Activated naive CD8-positive, alpha-beta T cell treated with anti-CD3 and anti-CD28 coated beads, Interleukin-2, amount 10 ng/mL, durations not matched to agents 7 days and 5 days (primary cell): ENCODE measurements around the gene ARSJ. TPM values are rescaled to one million over a fixed set of nuclear protein-coding genes. Genes with fewer than 3 reads are reported as not detected.

Experiments
- ATAC-seq: fragments of 150-1000 bp; cut with Tn5 transposase; one replicate; pipeline ENCODE4 v1.10.0; 2021; ENCODE audit warnings: low read depth, moderate library complexity
- POLR2A ChIA-PET: fragments of 350-600 bp; sonication (Branson Sonifier 250); formaldehyde crosslinking; loops from one replicate; lab custom pipeline; 2021; ENCODE audit warnings: antibody characterized with exemption; lab: Charles Lee
- DNase-seq: peaks from one replicate; pipeline ENCODE4 v3.0.0; 2021
- H3K27ac Mint-ChIP-seq: one replicate; pipeline ENCODE4 v1.8.0; 2022; ENCODE audit warnings: mild to moderate bottlenecking, mixed read lengths
- H3K27me3 Mint-ChIP-seq: one replicate; pipeline ENCODE4 v1.8.0; 2022; ENCODE audit warnings: mild to moderate bottlenecking, moderate library complexity, mixed read lengths
- H3K36me3 Mint-ChIP-seq: one replicate; pipeline ENCODE4 v1.8.0; 2021; ENCODE audit warnings: mild to moderate bottlenecking, mixed read lengths
- H3K4me1 Mint-ChIP-seq: one replicate; pipeline ENCODE4 v1.8.0; 2021; ENCODE audit warnings: mixed read lengths
- H3K4me3 Mint-ChIP-seq: one replicate; pipeline ENCODE4 v1.8.0; 2022; ENCODE audit warnings: mild to moderate bottlenecking, moderate library complexity, mixed read lengths
- H3K9me3 Mint-ChIP-seq: one replicate; pipeline ENCODE4 v1.8.0; 2021; ENCODE audit warnings: mixed read lengths
- total RNA-seq, 2 experiments: library from RNA; stranded (reverse); gene quantifications; one replicate each; pipeline ENCODE4 v1.2.3, GENCODE V29; 2021

Gene ARSJ
- total RNA-seq, 2 experiments from 2014 or later, result 0.23 TPM; not detected in 1

DNA sequence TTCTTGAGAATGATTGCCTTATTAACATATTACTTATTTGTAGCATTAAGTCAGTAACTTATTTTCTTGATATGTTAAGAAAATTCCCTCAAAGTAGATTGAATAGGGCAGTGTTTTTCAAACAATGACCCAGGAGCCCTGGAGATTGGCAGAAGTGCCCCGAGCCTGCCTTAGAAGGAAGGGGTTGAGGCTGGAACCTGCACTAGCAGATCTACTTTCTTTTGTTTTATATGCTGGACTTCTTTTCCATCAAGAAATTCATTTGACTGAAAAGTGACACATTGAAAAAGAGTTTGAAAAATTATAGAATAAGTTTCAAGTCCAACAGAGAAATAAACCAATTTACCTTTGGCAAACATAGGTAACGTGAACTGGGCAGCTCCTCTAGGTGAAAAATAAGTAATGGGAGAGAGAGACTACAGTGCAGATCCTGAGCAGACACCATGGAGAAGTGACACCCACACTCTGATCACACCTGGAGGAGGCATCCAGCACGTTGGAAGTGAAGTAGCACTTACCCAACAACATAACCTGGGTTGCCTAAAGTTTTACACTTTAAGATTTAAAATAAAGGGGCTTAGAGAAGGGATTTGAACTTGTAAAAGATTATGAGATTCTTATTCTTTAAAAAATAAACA lies 18.6 kb downstream of the ARSJ start:
- Mint-ChIP-seq H3K36me3 (peaks cover 3% of the 10 kb centered on the region), H3K27ac (no peak overlapping the region), H3K9me3 (peaks cover 9% of the 10 kb centered on the region), H3K4me3 (no peak overlapping the region), H3K4me1 (peaks cover 1% of the 10 kb centered on the region), H3K27me3 (peaks cover 2% of the 10 kb centered on the region)
- POLR2A ChIA-PET, result no interaction called here
- DNase-seq (no peak), ATAC-seq (no peak)

DNA sequence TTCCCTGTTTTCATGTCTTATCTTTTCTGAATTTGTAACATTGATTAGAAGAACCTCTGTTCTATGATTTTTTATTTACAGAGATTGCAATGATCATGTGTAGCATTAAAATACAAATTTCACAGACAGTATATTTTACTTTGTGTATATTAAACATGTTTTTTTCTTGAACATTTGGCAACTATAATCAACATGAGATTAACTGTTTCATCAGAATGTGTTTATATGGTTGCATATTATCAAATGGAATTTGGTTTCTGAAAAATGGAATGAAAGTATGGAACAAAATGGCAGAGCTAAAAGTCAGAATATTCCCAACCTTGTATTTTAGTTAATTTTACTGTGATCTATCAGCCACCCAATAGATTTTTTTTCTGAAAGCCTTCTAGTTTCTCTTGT lies 19.9 kb downstream of the ARSJ start:
- POLR2A ChIA-PET, result no interaction called here
- Mint-ChIP-seq H3K4me3 (no peak overlapping the region), H3K4me1 (peaks cover 1% of the 10 kb centered on the region), H3K9me3 (peaks cover 9% of the 10 kb centered on the region), H3K27ac (no peak overlapping the region), H3K36me3 (peaks cover 3% of the 10 kb centered on the region), H3K27me3 (peaks cover 2% of the 10 kb centered on the region)
- ATAC-seq (no peak), DNase-seq (no peak)

DNA sequence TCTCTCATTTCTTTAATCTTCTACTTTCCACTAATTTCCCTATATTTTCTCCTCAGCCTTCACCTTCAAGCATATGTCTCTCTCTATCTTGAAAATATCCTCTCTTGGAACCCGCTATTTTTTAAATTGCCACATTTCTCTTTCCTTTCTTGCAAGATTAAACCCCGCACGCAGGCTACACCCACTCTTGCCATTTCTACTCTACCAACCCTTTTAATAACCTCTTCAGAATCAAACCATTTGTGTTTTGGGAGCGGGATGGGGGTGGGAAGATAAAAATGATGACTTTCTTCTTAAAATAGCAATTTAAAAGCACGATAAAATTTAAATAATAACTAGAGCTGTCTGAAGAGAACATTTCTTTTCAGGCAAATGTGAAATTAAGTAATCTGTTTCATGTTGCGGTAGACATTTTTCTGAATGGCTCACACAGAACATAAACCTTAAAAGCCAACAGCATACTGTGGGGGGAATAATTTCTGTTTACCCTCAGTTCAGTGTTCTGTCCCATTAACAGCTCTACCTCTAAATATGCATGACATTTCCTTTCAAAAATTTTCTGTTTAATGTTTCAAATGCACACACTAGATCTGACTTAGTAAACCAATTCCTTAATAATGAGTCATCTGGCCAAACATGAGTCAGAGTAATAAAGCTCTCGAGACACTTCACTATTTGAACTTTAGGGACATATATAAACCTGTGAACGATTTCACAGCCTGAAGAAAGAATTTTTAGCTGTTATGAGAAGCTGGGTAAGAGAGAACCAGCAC lies 20.5 kb downstream of the ARSJ start:
- Mint-ChIP-seq H3K9me3 (peaks cover 9% of the 10 kb centered on the region), H3K4me1 (peaks cover 1% of the 10 kb centered on the region), H3K36me3 (peaks cover 3% of the 10 kb centered on the region), H3K27ac (no peak overlapping the region), H3K4me3 (no peak overlapping the region), H3K27me3 (peaks cover 2% of the 10 kb centered on the region)
- ATAC-seq (no peak), DNase-seq (no peak)
- POLR2A ChIA-PET, result no interaction called here

DNA sequence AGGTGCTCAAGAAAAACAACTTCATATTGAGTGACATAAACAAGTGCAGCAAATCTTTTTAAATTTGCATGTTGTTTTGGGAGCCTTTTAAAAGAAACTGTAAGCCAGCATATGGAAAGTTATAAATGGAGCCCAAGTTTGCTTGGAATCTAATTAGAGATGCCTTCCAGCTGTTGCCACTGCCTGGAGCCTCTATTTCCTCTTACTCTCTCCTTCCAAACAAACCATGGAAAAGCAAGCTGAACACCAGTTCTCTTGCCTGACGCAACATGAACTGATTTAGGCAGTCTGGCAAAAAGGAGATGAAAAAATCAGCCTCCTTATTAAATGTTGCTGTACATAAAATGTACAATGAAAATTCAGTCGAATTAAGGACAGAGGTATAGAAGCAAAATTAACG lies 21.5 kb downstream of the ARSJ start:
- POLR2A ChIA-PET, result no interaction called here
- ATAC-seq (no peak), DNase-seq (no peak)
- no peak overlapping the region for H3K4me3 Mint-ChIP-seq
- peaks cover under 1% of the 10 kb centered on the region for H3K36me3 Mint-ChIP-seq
- peaks cover 1% of the 10 kb centered on the region for H3K4me1 Mint-ChIP-seq
- peaks cover 6% of the 10 kb centered on the region for H3K9me3 Mint-ChIP-seq
- H3K27ac Mint-ChIP-seq, result no peak overlapping the region
- H3K27me3 Mint-ChIP-seq, result no peaks in the 10 kb centered on the region

DNA sequence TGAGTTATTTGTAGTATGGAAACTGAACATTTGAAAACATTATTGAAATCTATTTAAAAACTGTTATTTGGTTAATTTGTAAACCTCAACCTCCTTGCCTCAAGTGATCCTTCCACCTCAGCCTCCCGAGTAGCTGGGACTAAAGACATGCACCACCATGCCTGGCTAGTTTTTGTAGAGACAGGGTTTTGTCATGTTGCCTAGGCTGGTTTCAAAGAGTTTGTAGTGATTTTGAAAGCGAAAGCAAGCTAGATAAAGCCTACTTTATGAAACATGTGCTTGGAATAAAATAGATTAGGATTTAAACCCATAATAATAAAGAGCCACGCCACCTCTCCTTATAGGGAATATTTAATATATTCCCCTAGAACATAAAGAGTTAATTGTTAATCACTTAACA lies 23.5 kb downstream of the ARSJ start:
- no peaks in the 10 kb centered on the region for H3K27me3 Mint-ChIP-seq
- POLR2A ChIA-PET, result no interaction called here
- H3K4me1 Mint-ChIP-seq, result peaks cover 4% of the 10 kb centered on the region
- no peak overlapping the region for H3K27ac Mint-ChIP-seq
- H3K9me3 Mint-ChIP-seq, result no peaks in the 10 kb centered on the region
- no peak for DNase-seq
- no peak for ATAC-seq
- H3K4me3 Mint-ChIP-seq, result no peak overlapping the region
- H3K36me3 Mint-ChIP-seq, result no peaks in the 10 kb centered on the region

DNA sequence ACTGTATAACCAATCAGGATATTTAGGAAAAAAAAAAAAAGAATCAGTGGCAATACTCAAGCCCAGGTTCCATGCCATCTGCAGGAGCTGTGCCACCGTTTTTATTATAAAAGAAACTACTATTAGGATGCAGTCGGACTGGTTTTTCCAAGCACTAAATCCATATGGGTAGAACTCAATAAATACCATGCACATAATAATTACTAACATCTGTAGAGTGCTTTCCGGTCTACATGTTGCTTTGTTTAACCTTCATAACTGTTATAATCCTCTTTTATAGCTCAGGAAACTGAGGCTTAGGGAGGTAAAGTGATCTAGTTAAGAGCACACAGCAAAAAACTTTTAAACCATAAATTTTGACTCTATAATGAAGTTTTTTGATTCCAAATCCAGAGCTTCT lies 24.0 kb downstream of the ARSJ start:
- POLR2A ChIA-PET, result no interaction called here
- H3K9me3 Mint-ChIP-seq, result no peaks in the 10 kb centered on the region

DNA sequence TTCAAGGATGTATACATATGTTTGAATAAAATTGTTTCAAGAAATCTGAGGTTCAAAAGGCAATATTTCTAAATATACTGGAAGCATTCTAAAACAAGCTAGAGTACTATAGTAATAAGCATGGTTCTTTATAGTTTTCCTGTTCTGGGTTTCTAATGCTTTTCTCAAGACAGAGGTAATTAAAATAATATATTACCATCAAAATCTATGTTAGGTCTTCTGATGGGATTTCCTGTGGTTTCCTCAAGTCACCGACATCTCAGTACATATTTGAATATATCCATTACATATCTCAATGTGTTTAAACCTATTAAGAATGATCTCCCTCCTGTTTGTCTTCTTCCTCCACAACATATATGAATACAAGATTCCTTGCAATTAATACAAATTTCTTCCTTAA lies 25.6 kb downstream of the ARSJ start:
- ATAC-seq (no peak), DNase-seq (no peak)
- no peaks in the 10 kb centered on the region for H3K27me3 Mint-ChIP-seq

More for the DNA sequence above, 24.0 kb downstream of the ARSJ start:
- ATAC-seq, result no peak
- Mint-ChIP-seq H3K27ac (no peak overlapping the region), H3K4me3 (no peak overlapping the region), H3K4me1 (peaks cover 4% of the 10 kb centered on the region), H3K27me3 (no peaks in the 10 kb centered on the region), H3K36me3 (no peaks in the 10 kb centered on the region)
- DNase-seq, result no peak

DNA sequence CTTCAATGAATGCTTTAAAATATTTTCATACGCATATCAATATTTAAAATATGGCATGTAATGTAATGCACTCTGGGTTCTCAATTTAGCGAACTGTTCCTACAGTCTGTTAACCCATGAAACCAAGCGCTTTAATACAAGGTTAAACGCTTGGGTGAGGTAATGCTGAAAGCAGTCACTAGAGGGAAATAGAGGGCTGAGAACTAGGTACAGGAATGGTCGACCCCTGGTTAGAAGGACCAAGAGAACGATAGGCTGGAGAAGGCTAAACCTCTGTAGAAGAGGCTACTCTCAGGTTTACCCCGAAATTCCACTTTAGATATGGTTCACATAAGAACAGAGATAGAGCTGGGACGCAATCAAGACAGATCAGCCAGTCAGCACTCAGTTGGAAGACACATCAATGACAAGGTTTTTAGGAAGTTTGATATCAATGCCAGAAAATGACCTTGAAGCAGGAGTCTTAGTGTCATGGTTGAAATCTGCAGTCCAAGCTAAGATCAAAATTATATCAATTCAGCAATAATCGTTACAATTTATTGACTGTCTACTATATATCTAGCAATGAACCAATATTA lies 26.9 kb downstream of the ARSJ start:
- no peaks in the 10 kb centered on the region for H3K27me3 Mint-ChIP-seq
- no peak overlapping the region for H3K4me3 Mint-ChIP-seq
- DNase-seq (no peak), ATAC-seq (no peak)
- H3K4me1 Mint-ChIP-seq, result peaks cover 4% of the 10 kb centered on the region
- POLR2A ChIA-PET, result no interaction called here
- no peaks in the 10 kb centered on the region for H3K9me3 Mint-ChIP-seq
- H3K27ac Mint-ChIP-seq, result no peak overlapping the region
- H3K36me3 Mint-ChIP-seq, result no peaks in the 10 kb centered on the region

More for the DNA sequence above, 25.6 kb downstream of the ARSJ start:
- POLR2A ChIA-PET, result no interaction called here
- no peaks in the 10 kb centered on the region for H3K9me3 Mint-ChIP-seq
- no peaks in the 10 kb centered on the region for H3K36me3 Mint-ChIP-seq
- H3K27ac Mint-ChIP-seq, result no peak overlapping the region
- H3K4me3 Mint-ChIP-seq, result no peak overlapping the region
- H3K4me1 Mint-ChIP-seq, result peaks cover 4% of the 10 kb centered on the region

DNA sequence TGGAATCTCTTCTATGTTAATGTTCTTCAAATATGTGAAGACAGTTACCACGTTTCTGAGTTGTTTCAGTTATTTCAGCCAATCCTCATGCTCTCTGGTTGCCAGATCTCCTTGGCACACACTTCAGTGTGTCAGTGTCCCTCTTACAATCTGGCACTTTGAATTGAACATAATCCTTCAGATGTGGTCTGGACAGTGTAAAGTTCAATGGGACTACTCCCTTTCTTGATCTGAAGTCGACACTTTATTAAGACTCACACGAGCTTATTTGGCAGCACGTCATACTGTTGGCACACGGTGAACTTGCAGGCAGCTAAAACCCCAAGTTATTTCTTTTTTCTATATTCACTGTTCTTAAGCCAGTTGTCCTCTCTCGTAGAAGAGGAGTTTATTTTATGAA lies 28.2 kb downstream of the ARSJ start:
- ATAC-seq, result no peak
- Mint-ChIP-seq H3K36me3 (no peaks in the 10 kb centered on the region), H3K27ac (no peak overlapping the region), H3K9me3 (no peaks in the 10 kb centered on the region), H3K4me3 (no peak overlapping the region), H3K4me1 (peaks cover 4% of the 10 kb centered on the region), H3K27me3 (no peaks in the 10 kb centered on the region)
- no peak for DNase-seq
- POLR2A ChIA-PET, result no interaction called here

DNA sequence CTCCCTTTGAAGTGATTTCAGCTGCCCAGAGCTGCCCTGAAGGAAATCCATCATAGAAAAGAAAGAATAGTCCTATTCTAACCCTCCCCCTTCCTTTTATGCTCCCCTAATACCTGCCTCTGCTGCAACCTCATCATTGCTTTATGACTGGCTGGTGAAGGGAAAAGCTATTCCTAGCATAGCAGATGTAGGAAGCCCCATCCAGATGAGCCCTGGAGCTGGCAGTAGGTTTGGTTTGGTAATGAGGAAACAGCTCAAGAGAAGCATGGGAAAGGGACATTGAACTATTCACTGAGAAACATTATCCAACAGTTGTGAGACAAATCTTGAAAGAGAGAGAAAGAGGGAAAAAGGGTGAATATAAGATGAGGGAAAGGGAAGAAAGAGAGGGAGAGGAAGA lies 29.2 kb downstream of the ARSJ start:
- H3K27ac Mint-ChIP-seq, result no peak overlapping the region
- POLR2A ChIA-PET, result no interaction called here
- H3K4me3 Mint-ChIP-seq, result no peak overlapping the region
- no peaks in the 10 kb centered on the region for H3K27me3 Mint-ChIP-seq
- H3K9me3 Mint-ChIP-seq, result no peaks in the 10 kb centered on the region
- no peaks in the 10 kb centered on the region for H3K36me3 Mint-ChIP-seq
- H3K4me1 Mint-ChIP-seq, result peaks cover 2% of the 10 kb centered on the region
- no peak for DNase-seq
- no peak for ATAC-seq

DNA sequence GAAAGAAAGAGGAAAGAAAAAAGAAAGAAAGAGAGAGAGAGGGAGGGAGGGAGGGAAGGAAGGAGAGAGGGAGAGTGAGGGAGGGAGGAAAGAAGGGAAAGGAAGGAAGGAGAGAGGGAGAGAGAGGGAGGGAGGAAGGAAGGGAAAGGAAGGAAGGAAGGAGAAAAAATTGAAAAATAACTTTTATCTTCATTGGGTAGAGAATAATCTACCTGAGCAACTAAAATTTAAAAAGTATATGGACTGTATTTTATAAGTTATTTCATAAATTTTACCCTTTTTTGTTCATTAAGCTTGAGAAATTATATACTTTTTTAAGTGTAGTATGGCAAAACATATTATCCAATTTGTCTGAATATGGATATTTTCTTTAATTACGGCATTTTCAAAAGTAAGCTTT lies 32.0 kb downstream of the ARSJ start:
- ATAC-seq, result no peak

DNA sequence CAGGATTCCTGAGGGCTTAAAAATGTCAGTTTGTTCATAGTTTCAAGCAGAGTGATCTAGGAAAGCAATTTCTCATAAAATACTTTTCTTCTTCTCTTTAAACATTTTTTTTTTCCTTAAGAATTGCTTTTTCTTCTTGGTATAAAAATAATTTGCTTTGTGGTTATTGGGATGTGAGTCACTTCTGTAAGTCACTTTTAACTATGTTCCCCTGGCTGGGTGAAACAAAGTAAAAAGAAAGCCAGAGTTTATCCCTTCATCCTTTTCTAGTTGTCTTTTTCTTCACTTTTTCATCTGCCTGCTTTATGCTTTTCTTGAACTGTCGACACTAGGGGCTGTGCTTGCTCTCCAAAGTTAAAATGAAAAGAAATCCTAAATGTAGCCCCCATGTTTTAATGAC lies 33.5 kb downstream of the ARSJ start:
- ATAC-seq (no peak), DNase-seq (no peak)
- H3K27ac Mint-ChIP-seq, result no peak overlapping the region
- H3K27me3 Mint-ChIP-seq, result no peaks in the 10 kb centered on the region
- no peaks in the 10 kb centered on the region for H3K36me3 Mint-ChIP-seq
- H3K9me3 Mint-ChIP-seq, result no peaks in the 10 kb centered on the region
- POLR2A ChIA-PET, result no interaction called here
- peaks cover 8% of the 10 kb centered on the region for H3K4me1 Mint-ChIP-seq
- H3K4me3 Mint-ChIP-seq, result no peak overlapping the region

More for the DNA sequence above, 32.0 kb downstream of the ARSJ start:
- POLR2A ChIA-PET, result no interaction called here
- H3K36me3 Mint-ChIP-seq, result no peaks in the 10 kb centered on the region
- H3K27ac Mint-ChIP-seq, result no peak overlapping the region
- no peak overlapping the region for H3K4me3 Mint-ChIP-seq
- no peaks in the 10 kb centered on the region for H3K9me3 Mint-ChIP-seq
- DNase-seq, result no peak
- H3K27me3 Mint-ChIP-seq, result no peaks in the 10 kb centered on the region
- H3K4me1 Mint-ChIP-seq, result peaks cover 8% of the 10 kb centered on the region

DNA sequence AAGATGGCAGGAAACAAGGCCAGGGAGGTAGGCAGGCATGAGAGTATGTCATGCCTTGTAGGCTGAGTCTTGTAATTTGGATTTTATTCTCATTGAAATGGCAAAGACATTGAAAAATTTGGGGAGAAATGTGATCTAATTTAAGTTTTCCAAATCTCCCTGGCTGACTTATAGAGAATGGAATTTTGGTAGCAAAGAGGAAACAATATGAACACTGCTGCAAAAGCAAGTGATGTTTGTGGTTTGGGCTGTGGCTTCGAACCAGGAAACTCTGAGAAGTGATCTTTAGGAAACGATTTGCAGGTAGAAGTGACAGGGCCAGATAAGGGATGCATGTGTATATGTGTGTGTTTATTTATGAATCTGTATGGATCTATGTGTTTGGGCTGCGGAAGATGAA lies 35.6 kb downstream of the ARSJ start:
- H3K9me3 Mint-ChIP-seq, result no peaks in the 10 kb centered on the region
- POLR2A ChIA-PET, result no interaction called here
- no peak overlapping the region for H3K27ac Mint-ChIP-seq
- no peaks in the 10 kb centered on the region for H3K27me3 Mint-ChIP-seq
- DNase-seq, result no peak
- no peak for ATAC-seq
- H3K4me3 Mint-ChIP-seq, result no peak overlapping the region
- no peaks in the 10 kb centered on the region for H3K36me3 Mint-ChIP-seq
- H3K4me1 Mint-ChIP-seq, result peaks cover 8% of the 10 kb centered on the region

DNA sequence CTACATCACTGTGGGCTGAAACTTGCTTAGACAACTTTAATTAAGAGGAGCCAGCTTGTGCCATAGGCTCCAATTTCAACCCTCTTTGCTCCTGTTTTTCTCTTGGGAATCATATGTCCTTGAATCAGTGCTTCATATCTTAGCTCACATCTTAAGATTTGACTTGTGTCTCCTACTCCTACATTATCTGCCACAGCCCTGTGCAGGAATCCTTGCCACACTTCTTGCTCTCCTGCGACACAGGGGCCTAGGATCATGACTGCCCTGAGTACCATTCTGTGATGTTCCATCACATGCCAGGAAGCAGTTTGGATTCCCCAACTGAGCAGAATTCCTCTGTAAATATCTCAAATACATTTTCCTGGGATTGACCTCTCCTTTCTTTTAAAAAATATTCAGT lies 36.4 kb downstream of the ARSJ start:
- Mint-ChIP-seq H3K4me3 (no peak overlapping the region), H3K27me3 (no peaks in the 10 kb centered on the region), H3K36me3 (no peaks in the 10 kb centered on the region), H3K27ac (no peak overlapping the region), H3K4me1 (peaks cover 8% of the 10 kb centered on the region), H3K9me3 (no peaks in the 10 kb centered on the region)
- POLR2A ChIA-PET, result no interaction called here
- DNase-seq (no peak), ATAC-seq (no peak)
